Activated CD4-positive, CD25-positive, alpha-beta regulatory T cell treated with anti-CD3 and anti-CD28 coated beads, Interleukin-2, amount 50 U/mL, for 24 hours (primary cell): Measurements from ENCODE around the gene ITGB4.

Experiments
- ATAC-seq, 2 donors: fragments of 150-1000 bp; cut with Tn5 transposase; one replicate each; pipeline ENCODE4 v1.10.0; 2021; ENCODE audit warnings: mild to moderate bottlenecking in 1 of 2, moderate library complexity in 1 of 2

Gene ITGB4

DNA sequence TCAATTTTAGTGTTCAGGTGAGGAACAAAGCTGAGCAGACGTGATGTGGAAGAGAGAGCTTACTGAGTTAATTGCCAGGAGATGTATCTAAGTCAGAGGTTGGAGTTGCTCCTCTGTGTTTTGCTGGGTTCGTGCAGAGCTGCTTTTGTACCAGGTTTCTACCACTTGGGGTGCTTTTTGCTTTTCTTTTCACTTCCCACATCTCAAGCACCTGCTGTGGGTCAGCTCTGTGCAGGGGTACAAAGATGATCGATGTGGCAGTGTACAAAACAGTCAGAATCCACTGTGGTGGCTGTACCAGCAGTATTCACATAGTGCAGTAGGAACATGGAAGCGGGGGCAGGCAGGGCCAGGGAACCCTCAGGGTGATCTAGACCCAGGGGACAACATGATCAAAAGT lies 78.1 kb downstream of the ITGB4 start:
- no peak for ATAC-seq

DNA sequence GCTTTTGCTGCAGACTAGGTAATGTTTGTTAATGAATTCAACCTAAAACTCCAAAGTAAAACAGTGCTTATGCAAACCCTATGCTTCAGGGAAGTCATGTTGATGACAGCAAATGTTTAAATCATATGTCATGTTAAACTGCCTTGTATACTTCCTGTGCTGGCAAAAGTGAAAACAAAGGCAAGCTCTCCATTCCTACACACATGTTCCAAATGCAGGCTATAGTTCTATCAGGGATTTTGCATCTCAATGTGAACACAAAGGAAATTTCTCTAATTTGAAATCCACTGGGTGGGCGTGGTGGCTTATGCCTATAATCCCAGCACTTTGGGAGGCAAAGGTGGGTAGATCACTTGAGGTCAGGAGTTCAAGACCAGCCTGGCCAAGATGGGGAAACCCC lies 82.6 kb downstream of the ITGB4 start:
- no peak for ATAC-seq

GRCh38 chr17:75806822-75807500 lies 85.7 kb downstream of the ITGB4 start:
- ATAC-seq, result no peak
